Activated CD4-positive, alpha-beta T cell treated with anti-CD3 and anti-CD28 coated beads for 36 hours (primary cell): ENCODE data around the gene INPP4B. TPM values are rescaled to one million over a fixed set of nuclear protein-coding genes. Genes with fewer than 3 reads are reported as not detected.

Source experiments
- ATAC-seq: fragments of 200-7000 bp; cut with Tn5 transposase; one replicate; pipeline ENCODE4 v1.10.0; 2021; ENCODE audit warnings: mild to moderate bottlenecking, moderate library complexity
- CTCF ChIA-PET: fragments of 350-600 bp; sonication (Branson Sonifier 250); formaldehyde crosslinking; loops from one replicate; lab custom pipeline; 2021; ENCODE audit warnings: antibody characterized with exemption; lab: Charles Lee
- POLR2A ChIA-PET: fragments of 350-600 bp; sonication (Branson Sonifier 250); formaldehyde crosslinking; loops from one replicate; lab custom pipeline; 2021; ENCODE audit warnings: antibody characterized with exemption, inconsistent platforms; lab: Charles Lee
- DNase-seq: peaks from one replicate; pipeline ENCODE4 v3.0.0-alpha.2; 2020
- H3K27ac Mint-ChIP-seq: one replicate; pipeline ENCODE4 v1.8.0; 2021; ENCODE audit warnings: mixed read lengths
- H3K27me3 Mint-ChIP-seq: one replicate; pipeline ENCODE4 v1.8.0; 2021; ENCODE audit warnings: mixed read lengths
- H3K36me3 Mint-ChIP-seq: one replicate; pipeline ENCODE4 v1.8.0; 2021; ENCODE audit warnings: low read depth, mixed read lengths
- H3K4me1 Mint-ChIP-seq: one replicate; pipeline ENCODE4 v1.8.0; 2021; ENCODE audit warnings: mixed read lengths
- H3K4me3 Mint-ChIP-seq: one replicate; pipeline ENCODE4 v1.8.0; 2021; ENCODE audit warnings: mild to moderate bottlenecking, moderate library complexity, mixed read lengths
- H3K9me3 Mint-ChIP-seq: one replicate; pipeline ENCODE4 v1.8.0; 2021; ENCODE audit warnings: low read depth, mixed read lengths
- intact Hi-C, 2 experiments: fragments of 100-400 bp; cut with DNase I in 1 of 2; cut with micrococcal nuclease in 1 of 2; formaldehyde crosslinking; loops; one replicate each; pipeline versions ENCODE4 v1.14.2 to v1.15.1; 2022 to 2024; cut with DNase I, micrococcal nuclease
- total RNA-seq, 2 experiments: library from RNA; stranded (reverse); gene quantifications; one replicate each; pipeline ENCODE4 v1.2.3, GENCODE V29; 2021

The INPP4B gene
- total RNA-seq, 2 experiments from 2014 or later: 66.6 to 70.7 TPM

- intact Hi-C loops: no loop called here
- H3K9me3 Mint-ChIP-seq: no peaks in the 10 kb centered on the region
- no peak overlapping the region for H3K4me3 Mint-ChIP-seq
- ChIA-PET CTCF (interaction anchor here (0.5 to 0.6 kb wide), 2 partner anchors 351 to 1341 kb away, joined by 3 read pairs; no protein-coding TSS in a partner anchor), POLR2A (no interaction called here)
- no peak for ATAC-seq
- no peaks in the 10 kb centered on the region for H3K27me3 Mint-ChIP-seq
- H3K27ac Mint-ChIP-seq: no peak overlapping the region
- peaks cover 2% of the 10 kb centered on the region for H3K36me3 Mint-ChIP-seq
- peaks cover 28% of the 10 kb centered on the region for H3K4me1 Mint-ChIP-seq
- no peak for DNase-seq
Observed at GRCh38 chr4:142473960-142474338, 372.2 kb downstream of the INPP4B start.

- no peak for ATAC-seq
- intact Hi-C loops: no loop called here
- Mint-ChIP-seq H3K27ac (no peak overlapping the region), H3K4me3 (no peak overlapping the region), H3K36me3 (no peaks in the 10 kb centered on the region), H3K27me3 (no peaks in the 10 kb centered on the region), H3K4me1 (peaks cover 28% of the 10 kb centered on the region), H3K9me3 (no peaks in the 10 kb centered on the region)
- ChIA-PET CTCF (interaction anchor here (0.5 kb wide), 1 partner anchor 16 kb away, joined by 3 read pairs; no protein-coding TSS in a partner anchor), POLR2A (no interaction called here)
- no peak for DNase-seq
Observed at GRCh38 chr4:142473218-142473959, 372.7 kb downstream of the INPP4B start.

GRCh38 chr4:142467088-142467487 is 379.0 kb downstream of the INPP4B start:
- DNase-seq (no peak), ATAC-seq (no peak)
- intact Hi-C loops: no loop called here
- CTCF ChIA-PET: no interaction called here
- no peaks in the 10 kb centered on the region for H3K4me1 Mint-ChIP-seq
- H3K27me3 Mint-ChIP-seq: no peaks in the 10 kb centered on the region
- H3K36me3 Mint-ChIP-seq: peaks cover 10% of the 10 kb centered on the region
- no peaks in the 10 kb centered on the region for H3K9me3 Mint-ChIP-seq
- H3K4me3 Mint-ChIP-seq: no peak overlapping the region
- POLR2A ChIA-PET: no interaction called here
- no peak overlapping the region for H3K27ac Mint-ChIP-seq

- POLR2A ChIA-PET: no interaction called here
- intact Hi-C loops: no loop called here
- H3K27ac Mint-ChIP-seq: no peak overlapping the region
- H3K4me3 Mint-ChIP-seq: no peak overlapping the region
- no peaks in the 10 kb centered on the region for H3K4me1 Mint-ChIP-seq
- no peaks in the 10 kb centered on the region for H3K27me3 Mint-ChIP-seq
- H3K9me3 Mint-ChIP-seq: no peaks in the 10 kb centered on the region
- ATAC-seq: no peak
- CTCF ChIA-PET: interaction anchor here (0.7 kb wide), 1 partner anchor 19 kb away, joined by 3 read pairs; no protein-coding TSS in a partner anchor
- DNase-seq: no peak
- H3K36me3 Mint-ChIP-seq: peaks cover 10% of the 10 kb centered on the region
Observed at GRCh38 chr4:142465526-142465925, 380.6 kb downstream of the INPP4B start.

- no peak overlapping the region for H3K4me3 Mint-ChIP-seq
- no peak overlapping the region for H3K27ac Mint-ChIP-seq
- DNase-seq: no peak
- no peak for ATAC-seq
- H3K4me1 Mint-ChIP-seq: peaks cover 6% of the 10 kb centered on the region
- H3K36me3 Mint-ChIP-seq: peaks cover 10% of the 10 kb centered on the region
- no peaks in the 10 kb centered on the region for H3K9me3 Mint-ChIP-seq
- ChIA-PET CTCF (no interaction called here), POLR2A (no interaction called here)
- H3K27me3 Mint-ChIP-seq: no peaks in the 10 kb centered on the region
- intact Hi-C loops: no loop called here
Observed at GRCh38 chr4:142463206-142463605, 382.9 kb downstream of the INPP4B start.

- no peak overlapping the region for H3K4me3 Mint-ChIP-seq
- H3K36me3 Mint-ChIP-seq: peaks cover 10% of the 10 kb centered on the region
- DNase-seq (no peak), ATAC-seq (no peak)
- H3K9me3 Mint-ChIP-seq: peaks cover 12% of the 10 kb centered on the region
- intact Hi-C loops: no loop called here
- ChIA-PET POLR2A (interaction anchor here (0.8 kb wide), 1 partner anchor 14 kb away, joined by 3 read pairs; no protein-coding TSS in a partner anchor), CTCF (no interaction called here)
- peaks cover 6% of the 10 kb centered on the region for H3K4me1 Mint-ChIP-seq
- H3K27me3 Mint-ChIP-seq: no peaks in the 10 kb centered on the region
- H3K27ac Mint-ChIP-seq: no peak overlapping the region
Observed at GRCh38 chr4:142452161-142452855, 393.8 kb downstream of the INPP4B start.

- no peaks in the 10 kb centered on the region for H3K27me3 Mint-ChIP-seq
- no peak overlapping the region for H3K27ac Mint-ChIP-seq
- no peak for ATAC-seq
- DNase-seq: no peak
- POLR2A ChIA-PET: no interaction called here
- CTCF ChIA-PET: interaction anchor here (0.7 to 0.8 kb wide), 2 partner anchors 80 to 550 kb away, joined by 3 to 4 read pairs; no protein-coding TSS in a partner anchor
- H3K4me1 Mint-ChIP-seq: peaks cover 16% of the 10 kb centered on the region
- no peaks in the 10 kb centered on the region for H3K9me3 Mint-ChIP-seq
- H3K36me3 Mint-ChIP-seq: peaks cover 6% of the 10 kb centered on the region
- H3K4me3 Mint-ChIP-seq: no peak overlapping the region
- intact Hi-C loops: no loop called here
Observed at GRCh38 chr4:142449771-142450373, 396.2 kb downstream of the INPP4B start.

- H3K4me1 Mint-ChIP-seq: peaks cover 24% of the 10 kb centered on the region
- peak; percentile 13 for DNase-seq
- peaks cover 7% of the 10 kb centered on the region for H3K9me3 Mint-ChIP-seq
- ChIA-PET POLR2A (no interaction called here), CTCF (interaction anchor here (0.9 kb wide), 1 partner anchor 286 kb away, joined by 3 read pairs; no protein-coding TSS in a partner anchor)
- H3K4me3 Mint-ChIP-seq: no peak overlapping the region
- H3K27ac Mint-ChIP-seq: peak overlapping the region; percentile 4
- peaks cover 6% of the 10 kb centered on the region for H3K36me3 Mint-ChIP-seq
- peak; percentile 73 for ATAC-seq
- intact Hi-C loops: no loop called here
- H3K27me3 Mint-ChIP-seq: no peaks in the 10 kb centered on the region
Observed at GRCh38 chr4:142447009-142447408, 399.1 kb downstream of the INPP4B start.

- H3K4me1 Mint-ChIP-seq: peaks cover 24% of the 10 kb centered on the region
- intact Hi-C loops: no loop called here
- no peaks in the 10 kb centered on the region for H3K27me3 Mint-ChIP-seq
- ChIA-PET CTCF (interaction anchor here (0.7 kb wide), 1 partner anchor 11 kb away, joined by 4 read pairs; no protein-coding TSS in a partner anchor), POLR2A (no interaction called here)
- peaks cover 9% of the 10 kb centered on the region for H3K36me3 Mint-ChIP-seq
- no peak overlapping the region for H3K4me3 Mint-ChIP-seq
- no peak overlapping the region for H3K27ac Mint-ChIP-seq
- DNase-seq (peak; percentile 13), ATAC-seq (no peak)
- H3K9me3 Mint-ChIP-seq: peaks cover 7% of the 10 kb centered on the region
Observed at GRCh38 chr4:142443469-142443868, 402.6 kb downstream of the INPP4B start.

- no peak for DNase-seq
- H3K27me3 Mint-ChIP-seq: no peaks in the 10 kb centered on the region
- H3K36me3 Mint-ChIP-seq: peaks cover 13% of the 10 kb centered on the region
- H3K4me1 Mint-ChIP-seq: peaks cover 15% of the 10 kb centered on the region
- POLR2A ChIA-PET: no interaction called here
- CTCF ChIA-PET: interaction anchor here (0.5 to 1.3 kb wide), 2 partner anchors 12 to 410 kb away, joined by 3 to 4 read pairs; no protein-coding TSS in a partner anchor
- no peak overlapping the region for H3K4me3 Mint-ChIP-seq
- H3K27ac Mint-ChIP-seq: no peak overlapping the region
- intact Hi-C loops: no loop called here
- ATAC-seq: no peak
- peaks cover 12% of the 10 kb centered on the region for H3K9me3 Mint-ChIP-seq
Observed at GRCh38 chr4:142440093-142440492, 406.0 kb downstream of the INPP4B start.

GRCh38 chr4:142435599-142436235 is 410.4 kb downstream of the INPP4B start:
- intact Hi-C loops: no loop called here
- Mint-ChIP-seq H3K36me3 (peaks cover 18% of the 10 kb centered on the region), H3K4me1 (peaks cover 33% of the 10 kb centered on the region), H3K27ac (peak overlapping the region; percentile 33), H3K9me3 (peaks cover 9% of the 10 kb centered on the region), H3K27me3 (no peaks in the 10 kb centered on the region), H3K4me3 (no peak overlapping the region)
- ATAC-seq: no peak
- ChIA-PET CTCF (no interaction called here), POLR2A (no interaction called here)
- no peak for DNase-seq
